PC-3 (cell line): ENCODE measurements around the gene JCAD. TPM values are rescaled to one million over a fixed set of nuclear protein-coding genes. Genes with fewer than 3 reads are reported as not detected.

ENCODE experiments used
- ATAC-seq: fragments of 200-7000 bp; cut with Tn5 transposase; 2 replicates; pipeline ENCODE4 v1.9.1; 2020; ENCODE audit warnings: mild to moderate bottlenecking, moderate library complexity
- BruUV-seq: library from RNA; stranded (reverse); fragments of 400-500 nt; replicated peaks from 2 replicates; lab custom pipeline; 2021; lab: Mats Ljungman, UMichigan
- CTCF ChIA-PET: fragments of 300-600 bp; sonication (Branson Sonifier 250); formaldehyde crosslinking; loops from one replicate; lab custom pipeline; 2022; ENCODE audit warnings: antibody characterized with exemption; lab: Charles Lee
- POLR2A ChIA-PET: fragments of 300-600 bp; sonication (Branson Sonifier 250); formaldehyde crosslinking; loops from one replicate; lab custom pipeline; 2022; ENCODE audit warnings: antibody characterized with exemption; ENCODE audit not compliant: unreplicated experiment; lab: Charles Lee
- DNase-seq: peaks from one replicate; pipeline ENCODE4 v3.0.0-alpha.2; 2015
- H2AFZ ChIP-seq: fragments of 300-600 bp; sonication (generic); 2 replicates; pipeline ENCODE4 v1.6.0; 2016; ENCODE audit warnings: antibody characterized with exemption, low read length
- H3F3A ChIP-seq: fragments of 300-600 bp; sonication (generic); one replicate; pipeline ENCODE4 v1.6.0; 2017; ENCODE audit warnings: antibody characterized with exemption, low read length, control low read depth, mild to moderate bottlenecking; ENCODE audit not compliant: unreplicated experiment
- H3K27ac ChIP-seq: fragments of 300-600 bp; sonication (generic); 2 replicates; pipeline ENCODE4 v1.5.1; 2016; ENCODE audit warnings: mild to moderate bottlenecking, low read length
- H3K27me3 ChIP-seq: fragments of 300-600 bp; sonication (generic); 2 replicates; pipeline ENCODE4 v1.6.1; 2016; ENCODE audit warnings: low read length, mixed read lengths
- H3K36me3 ChIP-seq: fragments of 300-600 bp; sonication (generic); 2 replicates; pipeline ENCODE4 v1.6.1; 2016; ENCODE audit warnings: low read depth, mixed run types, low read length, mixed read lengths
- H3K4me1 ChIP-seq: fragments of 300-600 bp; sonication (generic); 2 replicates; pipeline ENCODE4 v1.5.1; 2016; ENCODE audit warnings: low read length; ENCODE audit not compliant: insufficient read depth
- H3K4me2 ChIP-seq: fragments of 300-600 bp; sonication (generic); 2 replicates; pipeline ENCODE4 v1.6.0; 2016; ENCODE audit warnings: low read length
- H3K4me3 ChIP-seq: fragments of 300-600 bp; sonication (generic); 2 replicates; pipeline ENCODE4 v1.5.1; 2016; ENCODE audit warnings: mild to moderate bottlenecking, low read length, mixed read lengths
- H3K79me2 ChIP-seq: fragments of 300-600 bp; sonication (generic); 2 replicates; pipeline ENCODE4 v1.6.1; 2017; ENCODE audit warnings: low read length, mixed read lengths
- H3K9ac ChIP-seq: fragments of 300-600 bp; sonication (generic); 2 replicates; pipeline ENCODE4 v1.6.0; 2016; ENCODE audit warnings: mild to moderate bottlenecking, low read length
- H3K9me2 ChIP-seq: fragments of 300-600 bp; sonication (generic); replicated peaks from 2 replicates; pipeline ENCODE4 v1.6.1; 2016; ENCODE audit warnings: mixed run types, low read length, mixed read lengths
- H3K9me3 ChIP-seq: fragments of 300-600 bp; sonication (generic); 2 replicates; pipeline ENCODE4 v1.6.1; 2016; ENCODE audit warnings: low read length, mixed read lengths
- H4K20me1 ChIP-seq: fragments of 300-600 bp; sonication (generic); 2 replicates; pipeline ENCODE4 v1.6.1; 2016; ENCODE audit warnings: low read length, mixed read lengths
- CTCF ChIP-seq: fragments of 300-600 bp; sonication (generic); conservative IDR thresholded peaks from 2 replicates; pipeline ENCODE4 v1.5.1; 2017; ENCODE audit warnings: antibody characterized with exemption, low read depth, mild to moderate bottlenecking, low read length
- EZH2 ChIP-seq: fragments of 300-600 bp; sonication (generic); IDR thresholded peaks from one replicate; pipeline ENCODE4 v1.6.1; 2017; ENCODE audit warnings: antibody characterized with exemption, mild to moderate bottlenecking, low read length; ENCODE audit not compliant: unreplicated experiment
- EZH2phosphoT487 ChIP-seq: fragments of 300-600 bp; sonication (generic); IDR thresholded peaks from 2 replicates; pipeline ENCODE4 v1.6.1; 2018; ENCODE audit warnings: mild to moderate bottlenecking, antibody characterized with exemption, low read length, borderline replicate concordance
- intact Hi-C: fragments of 100-400 bp; cut with micrococcal nuclease; formaldehyde crosslinking; loops from 2 replicates; pipeline ENCODE4 v1.9.0; 2023
- total RNA-seq: library from RNA; depleted of rRNA; stranded (reverse); fragments of >200 nt; gene quantifications from 2 replicates; pipeline ENCODE4 v1.2.3, GENCODE V29; 2014

Gene JCAD
- total RNA-seq, 1 experiment from 2014 or later = 5.0 TPM

DNA sequence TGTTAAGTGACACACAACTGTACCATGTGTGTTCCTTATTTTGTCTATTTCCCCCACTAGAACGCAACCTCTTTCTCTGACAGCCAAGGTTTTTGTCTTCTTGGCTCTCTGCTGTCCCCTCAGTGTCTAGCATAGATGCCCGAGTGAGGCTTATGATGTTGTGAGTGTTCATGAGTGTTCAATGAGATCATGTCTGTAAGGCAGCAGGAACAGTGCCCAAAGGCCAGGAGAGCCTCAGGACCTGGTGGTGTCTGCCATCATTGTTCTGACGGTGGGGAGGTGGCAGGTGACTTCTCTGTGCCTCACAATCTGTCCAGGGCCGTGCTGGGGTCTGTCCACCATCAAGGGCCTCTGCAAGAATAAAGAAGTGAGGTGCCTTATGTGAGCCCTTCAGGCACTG lies 66.5 kb downstream of the JCAD start:
- no peak overlapping the region for H3K27ac ChIP-seq
- CTCF ChIA-PET = no interaction called here
- H3K36me3 ChIP-seq = no peaks in the 10 kb centered on the region
- no peak overlapping the region for H2AFZ ChIP-seq
- ATAC-seq = no peak
- no peak for TF ChIP-seq EZH2phosphoT487
- no peaks in the 10 kb centered on the region for H3K27me3 ChIP-seq
- H3K9me3 ChIP-seq = no peaks in the 10 kb centered on the region
- no peaks in the 10 kb centered on the region for H3K4me1 ChIP-seq
- H3K79me2 ChIP-seq = no peaks in the 10 kb centered on the region
- no TSS peak for BruUV-seq
- no peaks in the 10 kb centered on the region for H3K9me2 ChIP-seq
- intact Hi-C loops = no loop called here
- no peak overlapping the region for H3K4me3 ChIP-seq
- POLR2A ChIA-PET = no interaction called here
- H3K4me2 ChIP-seq = no peak overlapping the region
- no peak for DNase-seq
- H3F3A ChIP-seq = no peaks in the 10 kb centered on the region
- no peak overlapping the region for H3K9ac ChIP-seq
- H4K20me1 ChIP-seq = no peaks in the 10 kb centered on the region

DNA sequence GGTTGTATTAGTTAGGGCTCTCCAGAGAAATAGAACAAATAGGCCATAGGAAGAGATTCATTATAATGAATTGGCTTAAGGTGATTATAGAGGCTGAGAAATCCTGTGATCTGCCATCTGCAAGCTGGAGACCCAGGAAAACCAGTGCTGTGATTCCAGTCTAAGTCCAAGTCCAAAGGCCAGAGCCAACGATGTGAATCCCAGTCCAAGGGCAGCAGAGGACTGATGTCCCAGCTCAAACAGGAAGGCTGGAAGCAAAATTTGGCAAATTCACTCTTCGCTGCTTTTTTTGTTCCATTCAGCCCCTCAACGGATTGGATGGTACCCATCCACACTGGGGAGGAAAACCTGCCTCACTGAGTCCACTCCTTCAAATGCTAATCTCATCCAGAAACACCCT lies 68.0 kb downstream of the JCAD start:
- CTCF ChIA-PET = no interaction called here

DNA sequence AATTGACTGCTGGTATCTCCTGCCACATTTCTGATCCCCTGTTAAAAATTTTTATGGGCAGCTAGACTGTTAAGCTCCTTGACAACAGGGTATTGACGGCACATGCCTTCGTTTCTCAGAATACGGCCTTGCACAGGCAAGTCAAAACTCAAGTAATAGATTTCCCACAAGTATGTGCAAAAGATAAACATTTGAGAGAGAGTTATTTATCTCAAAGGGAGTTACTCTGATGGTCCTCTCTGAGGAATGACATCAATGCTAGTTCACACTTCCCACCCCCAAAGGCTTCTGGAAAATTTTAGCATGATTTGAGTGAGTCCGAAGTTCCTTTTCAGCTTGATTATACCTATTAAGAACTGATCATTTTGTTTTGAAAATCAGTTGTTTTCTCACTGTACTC lies 71.9 kb downstream of the JCAD start:
- ChIA-PET POLR2A (no interaction called here), CTCF (no interaction called here)
- intact Hi-C loops = no loop called here
- H3F3A ChIP-seq = no peaks in the 10 kb centered on the region
- ATAC-seq (no peak), DNase-seq (no peak)
- no peaks in the 10 kb centered on the region for H3K36me3 ChIP-seq
- H3K9me3 ChIP-seq = no peaks in the 10 kb centered on the region
- H2AFZ ChIP-seq = no peak overlapping the region
- H3K4me2 ChIP-seq = no peak overlapping the region
- H4K20me1 ChIP-seq = no peaks in the 10 kb centered on the region
- TF ChIP-seq CTCF (no peak), EZH2phosphoT487 (no peak), EZH2 (no peak)
- no peaks in the 10 kb centered on the region for H3K27me3 ChIP-seq
- H3K9me2 ChIP-seq = no peaks in the 10 kb centered on the region
- H3K9ac ChIP-seq = no peak overlapping the region
- no peak overlapping the region for H3K4me3 ChIP-seq
- H3K27ac ChIP-seq = no peak overlapping the region
- H3K4me1 ChIP-seq = no peaks in the 10 kb centered on the region
- no TSS peak for BruUV-seq
- H3K79me2 ChIP-seq = no peaks in the 10 kb centered on the region

More for the DNA sequence above, 68.0 kb downstream of the JCAD start:
- Histone ChIP-seq H3K4me1 (no peaks in the 10 kb centered on the region), H3K4me2 (no peak overlapping the region), H3K79me2 (no peaks in the 10 kb centered on the region), H2AFZ (no peak overlapping the region), H3K27ac (no peak overlapping the region), H3K9ac (no peak overlapping the region), H3K4me3 (no peak overlapping the region), H3K9me2 (no peaks in the 10 kb centered on the region), H3K27me3 (no peaks in the 10 kb centered on the region), H3K9me3 (no peaks in the 10 kb centered on the region), H4K20me1 (no peaks in the 10 kb centered on the region), H3K36me3 (no peaks in the 10 kb centered on the region), H3F3A (no peaks in the 10 kb centered on the region)
- POLR2A ChIA-PET = no interaction called here
- BruUV-seq = no TSS peak
- DNase-seq = no peak
- no peak for TF ChIP-seq EZH2phosphoT487
- no peak for TF ChIP-seq CTCF
- intact Hi-C loops = no loop called here
- ATAC-seq = no peak
